HFF-Myc (cell line): ENCODE results near the gene CCSER1.
"Not testable (repeated sequence)": the region's sequence is repeated elsewhere in the genome, so short reads cannot be mapped to it uniquely, and the experiment has no call there.

Experiments
- DNase-seq: peaks from one replicate; pipeline ENCODE4 v3.0.0-alpha.2; 2011; ENCODE audit warnings: low read depth; ENCODE audit errors: extremely low read depth
- H3K4me3 ChIP-seq: replicated peaks from 2 replicates; pipeline ENCODE4 v1.5.1; 2011; ENCODE audit warnings: low read depth, mild to moderate bottlenecking, control low read depth, low read length
- TF ChIP-seq, protein P1 (sequence below): IDR thresholded peaks from 2 replicates; pipeline ENCODE4 v1.5.1; 2012; ENCODE audit warnings: mild to moderate bottlenecking, low read depth, low read length, control low read depth; ENCODE audit errors: missing control alignments

CCSER1 gene

DNA sequence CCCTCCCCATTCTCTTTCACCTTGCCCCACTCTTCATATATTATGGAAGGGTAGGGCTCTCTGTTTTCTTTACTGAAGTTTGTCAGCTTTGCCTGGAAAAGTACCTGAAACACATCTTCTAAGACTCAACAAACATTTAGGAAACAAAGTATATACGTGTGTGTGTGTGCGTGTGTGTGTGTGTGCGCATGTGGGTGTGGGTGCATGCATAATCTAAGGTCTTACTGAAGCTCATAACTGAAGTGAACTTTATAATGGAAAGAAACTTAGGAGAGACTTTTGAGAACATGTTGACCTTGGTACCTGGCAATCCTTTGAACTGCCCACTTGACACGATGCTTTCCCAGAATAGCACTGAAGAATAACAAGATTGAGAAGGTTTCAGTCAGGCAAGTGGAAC lies 1190.2 kb downstream of the CCSER1 start:
- DNase-seq = no peak
- H3K4me3 ChIP-seq = no peak overlapping the region
- TF ChIP-seq, protein P1, sequence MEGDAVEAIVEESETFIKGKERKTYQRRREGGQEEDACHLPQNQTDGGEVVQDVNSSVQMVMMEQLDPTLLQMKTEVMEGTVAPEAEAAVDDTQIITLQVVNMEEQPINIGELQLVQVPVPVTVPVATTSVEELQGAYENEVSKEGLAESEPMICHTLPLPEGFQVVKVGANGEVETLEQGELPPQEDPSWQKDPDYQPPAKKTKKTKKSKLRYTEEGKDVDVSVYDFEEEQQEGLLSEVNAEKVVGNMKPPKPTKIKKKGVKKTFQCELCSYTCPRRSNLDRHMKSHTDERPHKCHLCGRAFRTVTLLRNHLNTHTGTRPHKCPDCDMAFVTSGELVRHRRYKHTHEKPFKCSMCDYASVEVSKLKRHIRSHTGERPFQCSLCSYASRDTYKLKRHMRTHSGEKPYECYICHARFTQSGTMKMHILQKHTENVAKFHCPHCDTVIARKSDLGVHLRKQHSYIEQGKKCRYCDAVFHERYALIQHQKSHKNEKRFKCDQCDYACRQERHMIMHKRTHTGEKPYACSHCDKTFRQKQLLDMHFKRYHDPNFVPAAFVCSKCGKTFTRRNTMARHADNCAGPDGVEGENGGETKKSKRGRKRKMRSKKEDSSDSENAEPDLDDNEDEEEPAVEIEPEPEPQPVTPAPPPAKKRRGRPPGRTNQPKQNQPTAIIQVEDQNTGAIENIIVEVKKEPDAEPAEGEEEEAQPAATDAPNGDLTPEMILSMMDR = no peak

- TF ChIP-seq, protein P1 = no peak
- no peak for DNase-seq
- no peak overlapping the region for H3K4me3 ChIP-seq
Measured at GRCh38 chr4:91319556-91320268, 1192.5 kb downstream of the CCSER1 start.

- no peak for DNase-seq
Measured at GRCh38 chr4:91322961-91323360, 1195.8 kb downstream of the CCSER1 start.

GRCh38 chr4:91325495-91325894 lies 1198.3 kb downstream of the CCSER1 start:
- TF ChIP-seq, protein P1 = no peak
- H3K4me3 ChIP-seq = no peak overlapping the region
- DNase-seq = no peak

More at GRCh38 chr4:91322961-91323360, 1195.8 kb downstream of the CCSER1 start:
- no peak overlapping the region for H3K4me3 ChIP-seq
- TF ChIP-seq, protein P1 = no peak

DNA sequence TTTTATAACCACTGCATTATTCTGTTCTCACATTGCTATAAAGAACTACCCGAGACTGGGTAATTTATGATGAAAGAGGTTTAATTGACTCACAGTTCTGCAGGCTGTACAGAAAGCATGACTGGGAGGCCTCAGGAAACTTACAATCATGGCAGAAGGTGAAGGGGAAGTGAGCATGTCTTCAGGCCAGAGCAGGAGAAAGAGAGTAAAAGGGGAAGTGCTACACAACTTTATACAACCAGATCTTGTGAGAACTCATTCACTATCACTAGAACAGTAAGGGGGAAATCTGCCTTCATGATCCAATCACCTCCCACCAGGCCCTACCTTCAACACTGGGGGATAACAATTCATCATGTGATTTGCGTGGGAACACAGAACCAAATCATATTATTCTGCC lies 1199.0 kb downstream of the CCSER1 start:
- not testable (repeated sequence) for H3K4me3 ChIP-seq, DNase-seq

- no peak overlapping the region for H3K4me3 ChIP-seq
- TF ChIP-seq, protein P1 = no peak
- DNase-seq = no peak
Measured at GRCh38 chr4:91330555-91331137, 1203.5 kb downstream of the CCSER1 start.

DNA sequence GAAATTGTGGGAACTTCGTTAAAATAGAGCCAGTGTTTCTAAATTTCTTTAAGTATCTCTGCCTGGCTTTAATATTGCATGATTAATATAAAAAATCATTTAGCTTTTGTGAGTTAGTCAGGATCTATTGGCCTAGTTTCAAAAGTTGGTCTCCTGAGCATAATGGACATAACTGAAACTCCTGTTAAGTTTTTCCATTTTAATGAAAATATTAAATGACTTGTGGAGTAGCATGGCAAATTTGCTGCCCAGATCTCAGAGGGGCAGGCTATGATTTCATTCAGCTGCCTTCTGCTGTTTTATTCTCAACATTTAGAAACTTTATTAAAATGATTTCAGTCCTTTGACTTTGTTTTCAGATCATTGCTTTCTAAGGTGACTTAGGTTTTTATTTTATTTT lies 1213.6 kb downstream of the CCSER1 start:
- no peak overlapping the region for H3K4me3 ChIP-seq
- TF ChIP-seq, protein P1 = no peak
- no peak for DNase-seq
